OCI-LY1 (cell line): ENCODE measurements around the gene RFESD.

Source experiments
- H2AFZ ChIP-seq: fragments of 200-600 bp; sonication (generic), shearing (Covaris generic); 2 replicates; pipeline ENCODE4 v1.6.0; 2014; ENCODE audit warnings: antibody characterized with exemption, mild to moderate bottlenecking, low read length
- H3F3A ChIP-seq: fragments of 200-600 bp; sonication (generic), shearing (Covaris generic); 2 replicates; pipeline ENCODE4 v1.6.0; 2014; ENCODE audit warnings: mild to moderate bottlenecking, antibody characterized with exemption, low read length, moderate library complexity; ENCODE audit not compliant: insufficient read depth
- H3K27ac ChIP-seq: fragments of 200-600 bp; sonication (generic); 2 replicates; pipeline ENCODE4 v1.5.1; 2014; ENCODE audit warnings: low read length, mixed run types, mild to moderate bottlenecking, low read depth; ENCODE audit not compliant: poor library complexity, severe bottlenecking
- H3K27me3 ChIP-seq: fragments of 200-600 bp; sonication (generic); 2 replicates; pipeline ENCODE4 v1.6.0; 2014; ENCODE audit warnings: antibody characterized with exemption, mild to moderate bottlenecking, low read length, moderate library complexity; ENCODE audit not compliant: insufficient read depth
- H3K36me3 ChIP-seq: fragments of 200-600 bp; sonication (generic); 2 replicates; pipeline ENCODE4 v1.6.1; 2014; ENCODE audit warnings: mild to moderate bottlenecking, antibody characterized with exemption, low read length, moderate library complexity, mixed read lengths; ENCODE audit not compliant: insufficient read depth
- H3K4me1 ChIP-seq: fragments of 200-600 bp; sonication (generic); 2 replicates; pipeline ENCODE4 v1.5.1; 2014; ENCODE audit warnings: mild to moderate bottlenecking, low read length, moderate library complexity; ENCODE audit not compliant: insufficient read depth, severe bottlenecking
- H3K4me2 ChIP-seq: fragments of 200-600 bp; sonication (generic), shearing (Covaris generic); 2 replicates; pipeline ENCODE4 v1.6.1; 2014; ENCODE audit warnings: low read length
- H3K4me3 ChIP-seq: fragments of 200-600 bp; sonication (generic); 2 replicates; pipeline ENCODE4 v1.5.1; 2014; ENCODE audit warnings: low read length, low read depth, mild to moderate bottlenecking, mixed read lengths; ENCODE audit not compliant: poor library complexity, severe bottlenecking
- H3K79me2 ChIP-seq: fragments of 200-600 bp; shearing (Covaris generic); 2 replicates; pipeline ENCODE4 v1.6.1; 2016; ENCODE audit warnings: mixed run types, low read length, mixed read lengths; ENCODE audit not compliant: insufficient read depth
- H3K9ac ChIP-seq: fragments of 200-600 bp; sonication (generic), shearing (Covaris generic); 2 replicates; pipeline ENCODE4 v1.6.1; 2014; ENCODE audit warnings: mild to moderate bottlenecking, low read length, mixed read lengths
- H3K9me2 ChIP-seq: fragments of 200-600 bp; sonication (generic), shearing (Covaris generic); 2 replicates; pipeline ENCODE4 v1.6.1; 2014; ENCODE audit warnings: low read depth, mild to moderate bottlenecking, low read length, mixed read lengths
- H3K9me3 ChIP-seq: fragments of 200-600 bp; shearing (Covaris generic); 2 replicates; pipeline ENCODE4 v1.6.1; 2014; ENCODE audit warnings: low read length, mixed read lengths
- H4K20me1 ChIP-seq: fragments of 200-600 bp; sonication (generic), shearing (Covaris generic); 2 replicates; pipeline ENCODE4 v1.6.0; 2016; ENCODE audit warnings: mild to moderate bottlenecking, low read length; ENCODE audit not compliant: insufficient read depth
- EZH2 ChIP-seq: fragments of 200-600 bp; sonication (generic), shearing (Covaris generic); IDR thresholded peaks from 2 replicates; pipeline ENCODE4 v1.8.0; 2017; ENCODE audit warnings: borderline replicate concordance, mixed run types, mild to moderate bottlenecking, antibody characterized with exemption, low read length, moderate library complexity, mixed read lengths
- TF ChIP-seq, protein P1 (sequence below): fragments of 200-600 bp; sonication (generic), shearing (Covaris generic); IDR thresholded peaks from 2 replicates; pipeline ENCODE4 v1.5.1; 2017; ENCODE audit warnings: mild to moderate bottlenecking, antibody characterized with exemption, low read length, moderate library complexity, mixed read lengths

RFESD gene

DNA sequence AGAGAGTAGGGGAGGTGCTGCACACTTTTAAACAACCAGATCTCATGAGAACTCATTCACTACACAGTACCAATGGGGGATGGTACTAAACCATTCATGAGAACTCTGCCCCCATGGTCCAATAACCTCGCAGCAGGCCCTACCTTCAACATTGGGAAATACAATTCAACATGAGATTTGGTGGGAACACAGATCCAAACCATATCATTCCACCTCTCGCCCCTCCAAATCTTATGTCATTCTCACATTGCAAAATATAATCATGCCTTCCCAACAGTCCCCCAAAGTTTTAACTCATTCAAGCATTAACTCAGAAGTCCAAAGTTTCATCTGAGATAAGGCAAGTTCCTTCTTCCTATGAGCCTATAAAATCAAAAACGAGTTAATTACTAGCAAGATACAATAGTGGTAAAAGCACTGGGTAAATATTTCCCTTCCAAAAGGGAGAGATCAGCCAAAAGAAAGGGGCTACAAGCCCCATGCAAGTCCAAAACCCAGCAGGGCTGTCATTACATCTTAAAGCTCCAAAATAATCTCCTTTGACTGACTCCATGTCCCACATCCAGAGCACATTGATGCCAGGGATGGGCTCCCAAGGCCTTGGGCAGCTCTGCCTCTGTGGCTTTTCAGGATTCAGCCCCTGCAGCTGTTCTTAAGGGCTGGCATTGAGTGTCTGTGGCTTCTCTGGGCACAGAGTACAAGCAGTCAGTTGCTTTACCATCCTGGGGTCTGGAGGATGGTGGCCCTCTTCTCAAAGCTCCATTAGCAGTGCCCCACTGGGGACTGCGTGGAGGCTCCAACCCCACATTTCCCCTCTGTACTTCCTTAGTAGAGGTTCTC is 18.4 kb upstream of the RFESD start:
- no peaks in the 10 kb centered on the region for H3K9me3 ChIP-seq
- H3K9me2 ChIP-seq: no peaks in the 10 kb centered on the region
- no peaks in the 10 kb centered on the region for H3F3A ChIP-seq
- TF ChIP-seq EZH2: no peak
- TF ChIP-seq, protein P1, sequence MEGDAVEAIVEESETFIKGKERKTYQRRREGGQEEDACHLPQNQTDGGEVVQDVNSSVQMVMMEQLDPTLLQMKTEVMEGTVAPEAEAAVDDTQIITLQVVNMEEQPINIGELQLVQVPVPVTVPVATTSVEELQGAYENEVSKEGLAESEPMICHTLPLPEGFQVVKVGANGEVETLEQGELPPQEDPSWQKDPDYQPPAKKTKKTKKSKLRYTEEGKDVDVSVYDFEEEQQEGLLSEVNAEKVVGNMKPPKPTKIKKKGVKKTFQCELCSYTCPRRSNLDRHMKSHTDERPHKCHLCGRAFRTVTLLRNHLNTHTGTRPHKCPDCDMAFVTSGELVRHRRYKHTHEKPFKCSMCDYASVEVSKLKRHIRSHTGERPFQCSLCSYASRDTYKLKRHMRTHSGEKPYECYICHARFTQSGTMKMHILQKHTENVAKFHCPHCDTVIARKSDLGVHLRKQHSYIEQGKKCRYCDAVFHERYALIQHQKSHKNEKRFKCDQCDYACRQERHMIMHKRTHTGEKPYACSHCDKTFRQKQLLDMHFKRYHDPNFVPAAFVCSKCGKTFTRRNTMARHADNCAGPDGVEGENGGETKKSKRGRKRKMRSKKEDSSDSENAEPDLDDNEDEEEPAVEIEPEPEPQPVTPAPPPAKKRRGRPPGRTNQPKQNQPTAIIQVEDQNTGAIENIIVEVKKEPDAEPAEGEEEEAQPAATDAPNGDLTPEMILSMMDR: no peak
- H2AFZ ChIP-seq: no peak overlapping the region
- H4K20me1 ChIP-seq: no peaks in the 10 kb centered on the region
- H3K4me3 ChIP-seq: no peak overlapping the region
- H3K4me1 ChIP-seq: no peaks in the 10 kb centered on the region
- H3K9ac ChIP-seq: no peak overlapping the region
- no peak overlapping the region for H3K4me2 ChIP-seq
- H3K79me2 ChIP-seq: no peaks in the 10 kb centered on the region
- H3K27ac ChIP-seq: no peak overlapping the region
- H3K36me3 ChIP-seq: no peaks in the 10 kb centered on the region; the same call in 1 of the 2 replicates
- H3K27me3 ChIP-seq: no peaks in the 10 kb centered on the region

DNA sequence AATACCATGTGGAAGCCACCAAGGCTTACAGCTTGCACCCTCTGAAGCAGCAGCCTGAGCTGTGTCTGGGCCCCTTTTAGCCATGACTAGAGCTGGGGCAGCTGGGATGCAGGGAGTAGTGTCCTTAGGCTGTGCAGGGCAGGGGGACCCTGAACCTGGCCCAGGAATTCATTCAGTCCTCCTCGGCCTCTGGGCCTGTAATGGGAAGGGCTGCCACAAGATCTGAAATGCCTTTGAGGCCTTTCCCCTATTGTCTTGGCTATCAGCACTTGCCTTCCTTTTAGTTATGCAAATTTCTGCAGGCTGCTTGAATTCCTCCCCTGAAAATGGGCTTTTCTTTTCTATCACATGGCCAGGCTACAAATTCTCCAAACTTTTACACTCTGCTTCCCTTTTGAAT is 17.6 kb upstream of the RFESD start:
- H4K20me1 ChIP-seq: no peaks in the 10 kb centered on the region
- H3K4me2 ChIP-seq: no peak overlapping the region
- H3K9me3 ChIP-seq: no peaks in the 10 kb centered on the region
- H3K4me1 ChIP-seq: no peaks in the 10 kb centered on the region
- no peak overlapping the region for H3K4me3 ChIP-seq
- no peaks in the 10 kb centered on the region for H3K27me3 ChIP-seq
- no peaks in the 10 kb centered on the region for H3K9me2 ChIP-seq
- no peak overlapping the region for H2AFZ ChIP-seq
- no peak overlapping the region for H3K27ac ChIP-seq
- H3K79me2 ChIP-seq: no peaks in the 10 kb centered on the region
- TF ChIP-seq, protein P1: no peak
- no peak for TF ChIP-seq EZH2
- H3K9ac ChIP-seq: no peak overlapping the region
- no peaks in the 10 kb centered on the region; the same call in 1 of the 2 replicates for H3K36me3 ChIP-seq
- H3F3A ChIP-seq: no peaks in the 10 kb centered on the region

DNA sequence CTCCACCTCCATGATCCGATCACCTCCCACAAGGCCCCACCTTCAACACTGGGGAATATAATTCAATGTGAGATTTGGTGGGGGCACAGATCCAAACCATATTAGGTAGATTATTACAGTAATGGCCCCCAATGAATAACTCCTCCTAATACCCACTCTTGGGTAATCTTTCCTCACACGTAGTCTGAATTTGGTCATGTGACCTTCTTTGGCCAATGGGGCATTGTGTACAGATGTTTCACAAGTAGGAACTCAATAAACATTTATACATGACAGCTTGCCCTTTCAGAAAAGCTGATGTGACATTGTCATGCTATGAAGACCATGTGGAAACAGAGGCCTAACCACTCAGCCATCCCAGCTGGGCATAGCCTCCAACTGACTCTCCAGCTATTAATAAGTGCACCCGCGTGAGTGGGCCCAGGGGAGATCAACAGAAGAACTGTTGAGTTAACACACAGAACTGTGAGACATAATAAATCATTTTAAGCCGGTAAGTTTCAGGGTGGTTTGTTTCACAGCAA is 16.1 kb upstream of the RFESD start:
- Histone ChIP-seq H2AFZ (no peak overlapping the region), H3K4me1 (no peaks in the 10 kb centered on the region), H3K4me2 (no peak overlapping the region), H3K9me3 (no peaks in the 10 kb centered on the region), H3K9ac (no peak overlapping the region), H3K79me2 (no peaks in the 10 kb centered on the region), H3K36me3 (no peaks in the 10 kb centered on the region; the same call in 1 of the 2 replicates), H3F3A (no peaks in the 10 kb centered on the region), H4K20me1 (no peaks in the 10 kb centered on the region), H3K4me3 (no peak overlapping the region), H3K27ac (no peak overlapping the region), H3K9me2 (no peaks in the 10 kb centered on the region), H3K27me3 (no peaks in the 10 kb centered on the region)
- TF ChIP-seq, protein P1: no peak
- no peak for TF ChIP-seq EZH2
